DOHH2 (cell line): ENCODE data around the gene PKP4.

Source experiments
- H3F3A ChIP-seq: fragments of 200-600 bp; sonication (generic), shearing (Covaris generic); 2 replicates; pipeline ENCODE4 v1.6.0; 2016; ENCODE audit warnings: antibody characterized with exemption, mild to moderate bottlenecking; ENCODE audit not compliant: control insufficient read depth, insufficient read depth
- H3K27ac ChIP-seq: fragments of 200-600 bp; sonication (generic); 2 replicates; pipeline ENCODE4 v1.5.1; 2014; ENCODE audit warnings: low read depth, mild to moderate bottlenecking, low read length, moderate library complexity
- H3K27me3 ChIP-seq: fragments of 200-600 bp; sonication (generic); 2 replicates; pipeline ENCODE4 v1.6.1; 2014; ENCODE audit warnings: mild to moderate bottlenecking, low read length, mixed read lengths; ENCODE audit not compliant: control insufficient read depth
- H3K36me3 ChIP-seq: fragments of 200-600 bp; sonication (generic); 2 replicates; pipeline ENCODE4 v1.6.1; 2014; ENCODE audit warnings: mild to moderate bottlenecking, low read length, moderate library complexity, mixed read lengths; ENCODE audit not compliant: control insufficient read depth
- H3K4me1 ChIP-seq: fragments of 200-600 bp; sonication (generic); 2 replicates; pipeline ENCODE4 v1.6.1; 2014; ENCODE audit warnings: mild to moderate bottlenecking, low read length, mixed read lengths; ENCODE audit not compliant: control insufficient read depth
- H3K4me2 ChIP-seq: fragments of 200-600 bp; sonication (generic); 2 replicates; pipeline ENCODE4 v1.6.0; 2014; ENCODE audit warnings: mild to moderate bottlenecking, low read length, moderate library complexity
- H3K4me3 ChIP-seq: fragments of 200-600 bp; sonication (generic); 2 replicates; pipeline ENCODE4 v1.5.1; 2014; ENCODE audit warnings: mild to moderate bottlenecking, low read length, mixed read lengths
- H3K79me2 ChIP-seq: fragments of 200-600 bp; sonication (generic); 2 replicates; pipeline ENCODE4 v1.6.1; 2014; ENCODE audit warnings: mild to moderate bottlenecking, low read length, mixed read lengths; ENCODE audit not compliant: control insufficient read depth
- H3K9me2 ChIP-seq: fragments of 200-600 bp; sonication (generic); replicated peaks from 2 replicates; pipeline ENCODE4 v1.6.1; 2014; ENCODE audit warnings: mild to moderate bottlenecking, low read length, mixed read lengths; ENCODE audit not compliant: control insufficient read depth
- H3K9me3 ChIP-seq: fragments of 200-600 bp; sonication (generic); 2 replicates; pipeline ENCODE4 v1.6.1; 2014; ENCODE audit warnings: antibody characterized with exemption, low read length, mixed read lengths; ENCODE audit not compliant: control insufficient read depth, insufficient read depth
- H4K20me1 ChIP-seq: fragments of 200-600 bp; sonication (generic); 2 replicates; pipeline ENCODE4 v1.6.0; 2014; ENCODE audit warnings: low read depth, mild to moderate bottlenecking, antibody characterized with exemption, low read length, moderate library complexity; ENCODE audit not compliant: control insufficient read depth, insufficient read depth
- EZH2phosphoT487 ChIP-seq: fragments of 200-600 bp; sonication (generic); IDR thresholded peaks from 2 replicates; pipeline ENCODE4 v1.6.1; 2017; ENCODE audit warnings: borderline replicate concordance, mild to moderate bottlenecking, antibody characterized with exemption, low read length, moderate library complexity, mixed read lengths
- TF ChIP-seq, protein P1 (sequence below): fragments of 200-600 bp; sonication (generic); IDR thresholded peaks from one replicate; pipeline ENCODE4 v1.5.1; 2014; ENCODE audit warnings: antibody characterized with exemption, mild to moderate bottlenecking, low read depth, low read length; ENCODE audit not compliant: poor library complexity, severe bottlenecking

The PKP4 gene

DNA sequence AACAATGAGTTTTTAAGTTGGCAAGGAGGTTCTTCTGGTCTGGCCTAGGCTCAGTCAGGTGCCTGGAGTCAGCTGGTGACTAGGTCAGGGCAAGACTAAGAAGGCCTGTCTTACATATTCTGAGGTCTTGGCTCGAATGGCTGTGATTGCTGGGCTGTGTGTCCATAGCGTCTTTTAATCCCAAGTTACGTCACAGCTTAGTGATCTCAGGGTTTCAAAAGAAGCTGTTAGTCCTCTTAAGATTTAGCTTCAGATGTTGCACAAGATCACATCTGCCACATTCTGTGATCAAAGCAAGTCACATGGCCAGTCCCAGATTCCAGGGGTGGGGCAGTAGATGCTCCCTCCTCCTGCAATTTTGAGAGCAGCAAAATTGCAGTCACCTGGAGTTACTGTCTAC, 61.3 kb downstream of the PKP4 start:
- H3F3A ChIP-seq = no peaks in the 10 kb centered on the region
- peaks cover 8% of the 10 kb centered on the region; the same call in 1 of the 2 replicates for H3K79me2 ChIP-seq
- no peak overlapping the region for H3K27ac ChIP-seq
- 0 out of 2 replicates have a peak, but pooled peaks cover 3% of the 10 kb centered on the region for H3K4me1 ChIP-seq
- no peaks in the 10 kb centered on the region for H3K27me3 ChIP-seq
- no peak for TF ChIP-seq EZH2phosphoT487
- no peaks in the 10 kb centered on the region for H3K9me3 ChIP-seq
- no peaks in the 10 kb centered on the region for H4K20me1 ChIP-seq
- H3K9me2 ChIP-seq = no peaks in the 10 kb centered on the region
- no peak overlapping the region for H3K4me2 ChIP-seq
- H3K4me3 ChIP-seq = no peak overlapping the region
- peaks cover 7% of the 10 kb centered on the region for H3K36me3 ChIP-seq

DNA sequence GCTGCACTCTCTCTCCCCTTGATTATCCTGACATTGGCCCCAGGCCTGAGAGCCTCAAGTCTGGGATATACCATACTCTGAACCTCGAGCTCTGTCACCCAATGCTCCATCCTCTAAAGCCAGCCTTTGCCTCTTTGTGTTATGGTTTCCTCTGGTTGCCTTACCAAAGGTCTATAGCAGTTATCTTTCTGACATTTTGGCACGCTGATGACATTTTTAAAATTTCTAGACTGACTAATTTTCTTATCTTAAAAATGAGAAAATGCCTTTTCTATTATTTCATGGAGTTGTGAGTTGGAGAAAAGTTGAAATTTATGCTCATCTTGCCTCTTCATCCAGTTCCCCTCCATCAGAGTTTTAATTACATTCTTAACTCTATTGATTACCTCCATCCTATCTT, 62.7 kb downstream of the PKP4 start:
- H4K20me1 ChIP-seq = no peaks in the 10 kb centered on the region
- no peaks in the 10 kb centered on the region for H3K27me3 ChIP-seq
- no peak for TF ChIP-seq EZH2phosphoT487
- TF ChIP-seq, protein P1, sequence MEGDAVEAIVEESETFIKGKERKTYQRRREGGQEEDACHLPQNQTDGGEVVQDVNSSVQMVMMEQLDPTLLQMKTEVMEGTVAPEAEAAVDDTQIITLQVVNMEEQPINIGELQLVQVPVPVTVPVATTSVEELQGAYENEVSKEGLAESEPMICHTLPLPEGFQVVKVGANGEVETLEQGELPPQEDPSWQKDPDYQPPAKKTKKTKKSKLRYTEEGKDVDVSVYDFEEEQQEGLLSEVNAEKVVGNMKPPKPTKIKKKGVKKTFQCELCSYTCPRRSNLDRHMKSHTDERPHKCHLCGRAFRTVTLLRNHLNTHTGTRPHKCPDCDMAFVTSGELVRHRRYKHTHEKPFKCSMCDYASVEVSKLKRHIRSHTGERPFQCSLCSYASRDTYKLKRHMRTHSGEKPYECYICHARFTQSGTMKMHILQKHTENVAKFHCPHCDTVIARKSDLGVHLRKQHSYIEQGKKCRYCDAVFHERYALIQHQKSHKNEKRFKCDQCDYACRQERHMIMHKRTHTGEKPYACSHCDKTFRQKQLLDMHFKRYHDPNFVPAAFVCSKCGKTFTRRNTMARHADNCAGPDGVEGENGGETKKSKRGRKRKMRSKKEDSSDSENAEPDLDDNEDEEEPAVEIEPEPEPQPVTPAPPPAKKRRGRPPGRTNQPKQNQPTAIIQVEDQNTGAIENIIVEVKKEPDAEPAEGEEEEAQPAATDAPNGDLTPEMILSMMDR = no peak
- H3F3A ChIP-seq = no peaks in the 10 kb centered on the region
- no peak overlapping the region for H3K4me3 ChIP-seq
- H3K4me2 ChIP-seq = no peak overlapping the region
- H3K9me3 ChIP-seq = no peaks in the 10 kb centered on the region
- H3K27ac ChIP-seq = no peak overlapping the region
- no peaks in the 10 kb centered on the region for H3K9me2 ChIP-seq
- peaks cover 7% of the 10 kb centered on the region for H3K36me3 ChIP-seq
- H3K4me1 ChIP-seq = 0 out of 2 replicates have a peak, but pooled peaks cover 3% of the 10 kb centered on the region
- H3K79me2 ChIP-seq = peaks cover 8% of the 10 kb centered on the region; the same call in 1 of the 2 replicates

DNA sequence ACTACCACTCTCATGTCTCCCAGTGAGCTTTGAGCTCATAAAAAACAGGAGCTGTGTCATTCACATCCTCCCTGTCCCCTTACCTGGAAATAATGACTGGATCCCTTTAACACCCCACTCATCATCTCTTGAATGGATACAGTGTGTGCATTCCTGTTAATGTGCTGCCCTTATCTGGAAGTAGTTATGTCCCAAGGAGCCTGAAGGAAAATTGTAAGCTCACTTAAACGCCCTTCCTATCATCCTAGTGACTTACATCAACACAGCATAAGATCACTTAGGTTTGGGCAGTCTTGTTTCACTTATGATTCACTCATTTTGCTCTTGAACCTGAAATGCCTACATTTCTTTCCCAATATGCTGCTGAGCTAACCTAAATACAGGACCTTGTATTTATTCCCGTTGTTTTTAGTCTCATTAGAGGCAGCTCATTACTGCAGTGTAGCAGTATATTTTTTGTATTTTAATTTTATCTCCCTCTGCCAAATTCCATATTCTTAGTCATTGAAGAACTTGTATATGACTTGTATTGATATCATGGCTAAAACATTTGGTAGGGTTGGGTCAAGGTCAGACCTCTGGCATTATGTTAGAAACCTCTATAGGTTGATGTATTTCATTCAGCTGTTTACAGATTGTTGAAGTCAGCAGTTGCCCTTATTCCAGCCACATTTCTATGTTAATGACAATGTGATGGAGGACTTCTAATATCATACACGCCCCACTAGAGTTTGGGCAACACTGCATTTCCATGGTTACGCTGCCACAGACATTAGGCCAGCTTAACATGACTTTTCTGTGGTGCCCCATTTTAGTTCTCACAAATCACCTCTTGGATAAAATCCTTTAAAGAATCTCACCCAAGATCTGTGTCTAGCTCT, 72.9 kb downstream of the PKP4 start:
- Histone ChIP-seq H3K9me3 (no peaks in the 10 kb centered on the region), H3K27ac (no peak overlapping the region), H3K27me3 (no peaks in the 10 kb centered on the region), H3F3A (no peaks in the 10 kb centered on the region), H3K36me3 (peaks cover 2% of the 10 kb centered on the region; the same call in 1 of the 2 replicates), H3K79me2 (no peaks in the 10 kb centered on the region), H3K4me3 (no peak overlapping the region), H4K20me1 (no peaks in the 10 kb centered on the region), H3K4me2 (no peak overlapping the region), H3K4me1 (no peaks in the 10 kb centered on the region), H3K9me2 (no peaks in the 10 kb centered on the region)
- TF ChIP-seq, protein P1 = no peak
- no peak for TF ChIP-seq EZH2phosphoT487

DNA sequence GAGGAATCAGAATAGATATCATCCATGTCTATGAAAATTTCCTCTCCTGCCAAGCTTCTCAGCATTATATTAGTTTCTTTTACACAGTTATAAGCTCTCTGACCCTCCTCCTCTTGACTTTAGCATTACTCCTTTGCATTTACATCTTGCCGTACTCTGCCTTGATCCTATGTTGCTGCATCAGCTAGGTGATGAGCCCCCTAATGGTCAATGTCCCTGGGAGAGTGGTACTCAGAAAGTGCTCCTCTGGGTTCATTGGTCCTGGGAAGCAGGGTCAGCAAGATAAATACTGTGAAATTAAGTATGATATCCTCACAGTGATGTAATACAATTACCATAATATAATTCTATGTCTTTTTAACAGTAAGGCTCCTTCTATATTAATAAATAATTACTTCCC, 74.1 kb downstream of the PKP4 start:
- Histone ChIP-seq H3K9me2 (no peaks in the 10 kb centered on the region), H3K36me3 (peaks cover 2% of the 10 kb centered on the region; the same call in 1 of the 2 replicates), H3F3A (no peaks in the 10 kb centered on the region), H3K27me3 (no peaks in the 10 kb centered on the region), H4K20me1 (no peaks in the 10 kb centered on the region), H3K79me2 (no peaks in the 10 kb centered on the region), H3K9me3 (no peaks in the 10 kb centered on the region), H3K4me1 (no peaks in the 10 kb centered on the region), H3K4me3 (no peak overlapping the region), H3K27ac (no peak overlapping the region), H3K4me2 (no peak overlapping the region)
- TF ChIP-seq, protein P1 = no peak
- TF ChIP-seq EZH2phosphoT487 = no peak
